GM10847 (cell line): ENCODE results near the gene TRPV4.

Experiments used
- POLR2A ChIP-seq: IDR thresholded peaks from 2 replicates; pipeline ENCODE4 v1.6.1; 2011; ENCODE audit not compliant: insufficient read length; ENCODE audit errors: extremely low read depth

The TRPV4 gene

GRCh38 chr12:109756457-109756856 lies 76.7 kb downstream of the TRPV4 start:
- no peak for TF ChIP-seq POLR2A

- TF ChIP-seq POLR2A = no peak
These were observed 79.2 kb downstream of the TRPV4 start for GRCh38 chr12:109753959-109754358.

- no peak for TF ChIP-seq POLR2A
These were observed 80.2 kb downstream of the TRPV4 start for GRCh38 chr12:109753054-109753401.

GRCh38 chr12:109752117-109753053 lies 80.8 kb downstream of the TRPV4 start:
- TF ChIP-seq POLR2A = no peak

- no peak for TF ChIP-seq POLR2A
These were observed 87.9 kb downstream of the TRPV4 start for GRCh38 chr12:109744986-109745942.

GRCh38 chr12:109744026-109744425 lies 89.2 kb downstream of the TRPV4 start:
- TF ChIP-seq POLR2A = no peak

GRCh38 chr12:109743076-109743910 lies 89.9 kb downstream of the TRPV4 start:
- no peak for TF ChIP-seq POLR2A

GRCh38 chr12:109741970-109742703 lies 91.1 kb downstream of the TRPV4 start:
- no peak for TF ChIP-seq POLR2A

- TF ChIP-seq POLR2A = no peak
These were observed 91.8 kb downstream of the TRPV4 start for GRCh38 chr12:109741286-109741969.

- TF ChIP-seq POLR2A = no peak
These were observed 92.4 kb downstream of the TRPV4 start for GRCh38 chr12:109740694-109741245.

GRCh38 chr12:109739747-109740693 lies 93.2 kb downstream of the TRPV4 start:
- TF ChIP-seq POLR2A = no peak
